Measurements from ENCODE around the gene KIF5C.

Gene KIF5C

GRCh38 chr2:148990968-148991367 is 115.9 kb downstream of the KIF5C start:
- DNase-seq: no peak

- DNase-seq: no peak
Measured at GRCh38 chr2:148992448-148992847, 117.4 kb downstream of the KIF5C start.

GRCh38 chr2:148993351-148993750 is 118.3 kb downstream of the KIF5C start:
- no peak for DNase-seq

GRCh38 chr2:148994341-148994740 is 119.3 kb downstream of the KIF5C start:
- no peak for DNase-seq

- DNase-seq: no peak
Measured at GRCh38 chr2:148996805-148997204, 121.8 kb downstream of the KIF5C start.

GRCh38 chr2:148998165-148998830 is 123.3 kb downstream of the KIF5C start:
- DNase-seq: no peak

GRCh38 chr2:148998831-148999200 is 123.8 kb downstream of the KIF5C start:
- no peak for DNase-seq

- DNase-seq: no peak
Measured at GRCh38 chr2:148999451-148999921, 124.5 kb downstream of the KIF5C start.

- DNase-seq: no peak
Measured at GRCh38 chr2:149000158-149000938, 125.3 kb downstream of the KIF5C start.

GRCh38 chr2:149001496-149001895 is 126.5 kb downstream of the KIF5C start:
- DNase-seq: no peak

GRCh38 chr2:149002378-149002890 is 127.4 kb downstream of the KIF5C start:
- DNase-seq: no peak

GRCh38 chr2:149002891-149003740 is 128.1 kb downstream of the KIF5C start:
- DNase-seq: no peak

GRCh38 chr2:149004836-149005235 is 129.8 kb downstream of the KIF5C start:
- DNase-seq: no peak

- DNase-seq: no peak
Measured at GRCh38 chr2:149005471-149006077, 130.5 kb downstream of the KIF5C start.

GRCh38 chr2:149006883-149007543 is 132.0 kb downstream of the KIF5C start:
- no peak for DNase-seq

GRCh38 chr2:149008381-149008780 is 133.4 kb downstream of the KIF5C start:
- no peak for DNase-seq

- no peak for DNase-seq
Measured at GRCh38 chr2:149009576-149010461, 134.8 kb downstream of the KIF5C start.

GRCh38 chr2:149012545-149012944 is 137.5 kb downstream of the KIF5C start:
- DNase-seq: no peak

- no peak for DNase-seq
Measured at GRCh38 chr2:149015501-149015900, 140.5 kb downstream of the KIF5C start.

- DNase-seq: no peak
Measured at GRCh38 chr2:149015926-149016563, 141.0 kb downstream of the KIF5C start.
